ENCODE data around the gene DIO2.

DIO2 gene

GRCh38 chr14:80202888-80203562 is 8.3 kb downstream of the DIO2 start:
- Histone ChIP-seq H3K4me3 (ENCODE audit: low read depth, low read length) (no peak overlapping the region), H3K4me1 (ENCODE audit: control insufficient read depth, insufficient read depth, low read length) (no peaks in the 10 kb centered on the region), H3K27ac (ENCODE audit: extremely low read depth, low read depth, low read length) (no peak overlapping the region), H3K9me3 (ENCODE audit: control insufficient read depth, insufficient read depth, low read depth, low read length) (no peaks in the 10 kb centered on the region), H3K36me3 (ENCODE audit: control insufficient read depth in 2 of 2, insufficient read depth in 1 of 2, low read length in 2 of 2) (no peaks in the 10 kb centered on the region)
- CTCF ChIA-PET: interaction anchor here (0.6 to 1.5 kb wide), 9 partner anchors 11 to 823 kb away, joined by 3 to 6 read pairs (median 3); no protein-coding TSS in a partner anchor
- POLR2A ChIA-PET: no interaction called here
- no peak for TF ChIP-seq ZNF148 (tag by site-specific recombination; IDR thresholded peaks at IDR 0.05; ENCODE audit: borderline replicate concordance)
- TF ChIP-seq MYNN (tag by site-specific recombination; IDR thresholded peaks at IDR 0.05; ENCODE audit: borderline replicate concordance): no peak

GRCh38 chr14:80200093-80200492 is 11.2 kb downstream of the DIO2 start:
- H3K27ac ChIP-seq (ENCODE audit: extremely low read depth, low read depth, low read length): no peak overlapping the region
- ChIA-PET POLR2A (no interaction called here), CTCF (no interaction called here)
- TF ChIP-seq YY2 (tag by site-specific recombination; IDR thresholded peaks at IDR 0.05) (no peak), KLF17 (tag by site-specific recombination; IDR thresholded peaks at IDR 0.05) (no peak), ZNF704 (tag by site-specific recombination; IDR thresholded peaks at IDR 0.05) (no peak), GLIS1 (tag by site-specific recombination; IDR thresholded peaks at IDR 0.05) (no peak), GLIS2 (tag by site-specific recombination; IDR thresholded peaks at IDR 0.05) (no peak), ZIC2 (tag by site-specific recombination; IDR thresholded peaks at IDR 0.05) (no peak), ZNF391 (tag by site-specific recombination; IDR thresholded peaks at IDR 0.05; ENCODE audit: borderline replicate concordance, low read depth) (no peak), ZEB2 (tag by site-specific recombination; IDR thresholded peaks at IDR 0.05) (no peak), ZNF701 (tag by site-specific recombination; IDR thresholded peaks at IDR 0.05) (no peak), IKZF3 (tag by site-specific recombination; IDR thresholded peaks at IDR 0.05) (no peak), ZNF23 (tag by site-specific recombination; IDR thresholded peaks at IDR 0.05; ENCODE audit: borderline replicate concordance) (no peak), HOXD13 (CRISPR knock-in tag; IDR thresholded peaks at IDR 0.05; ENCODE audit: borderline replicate concordance) (no peak), ZNF138 (tag by site-specific recombination; IDR thresholded peaks at IDR 0.05; ENCODE audit: borderline replicate concordance) (no peak), ZNF423 (tag by site-specific recombination; IDR thresholded peaks at IDR 0.05) (no peak), ZNF449 (tag by site-specific recombination; IDR thresholded peaks at IDR 0.05) (no peak), TCF7L2 (IDR thresholded peaks at IDR 0.05; ENCODE audit: borderline replicate concordance, low read depth, low read length) (no peak), ZNF221 (tag by site-specific recombination; IDR thresholded peaks at IDR 0.05; ENCODE audit: borderline replicate concordance) (no peak)
- no peaks in the 10 kb centered on the region for H3K9me3 ChIP-seq (ENCODE audit: control insufficient read depth, insufficient read depth, low read depth, low read length)
- H3K4me1 ChIP-seq (ENCODE audit: control insufficient read depth, insufficient read depth, low read length): no peaks in the 10 kb centered on the region
- H3K4me3 ChIP-seq (ENCODE audit: low read depth, low read length): no peak overlapping the region
- H3K36me3 ChIP-seq (ENCODE audit: control insufficient read depth in 2 of 2, insufficient read depth in 1 of 2, low read length in 2 of 2): no peaks in the 10 kb centered on the region
